PC-9 (cell line): ENCODE data around the gene EDARADD.

ENCODE experiments used
- CTCF ChIP-seq: fragments of 200-600 bp; sonication (generic); conservative IDR thresholded peaks from 2 replicates; pipeline ENCODE4 v1.6.1; 2017; ENCODE audit warnings: mixed run types, antibody characterized with exemption, mild to moderate bottlenecking, moderate library complexity
- EZH2 ChIP-seq: fragments of 200-600 bp; sonication (generic); IDR thresholded peaks from 2 replicates; pipeline ENCODE4 v1.8.0; 2017; ENCODE audit warnings: antibody characterized with exemption, low read depth

GRCh38 chr1:236502972-236503639 lies 109.0 kb downstream of the EDARADD start:
- TF ChIP-seq CTCF (no peak), EZH2 (no peak)
